Smooth muscle cell (in vitro differentiated cells): Measurements from ENCODE around the gene RHD. TPM values are rescaled to one million over a fixed set of nuclear protein-coding genes. Genes with fewer than 3 reads are reported as not detected.

ENCODE experiments used
- DNase-seq: peaks from one replicate; lab custom pipeline; 2025; ENCODE audit not compliant: unreplicated experiment; lab: John Stamatoyannopoulos, UW
- H2AFZ ChIP-seq: fragments of 200-600 bp; sonication (generic); 2 replicates; pipeline ENCODE4 v1.6.0; 2016; ENCODE audit warnings: antibody characterized with exemption, low read depth, mild to moderate bottlenecking
- H3F3A ChIP-seq: fragments of 200-600 bp; sonication (generic); 2 replicates; pipeline ENCODE4 v1.6.0; 2017; ENCODE audit warnings: antibody characterized with exemption, low read depth
- H3K27ac ChIP-seq: fragments of 200-600 bp; sonication (generic); 2 replicates; pipeline ENCODE4 v1.5.1; 2016; ENCODE audit warnings: low read depth, mild to moderate bottlenecking
- H3K27me3 ChIP-seq: fragments of 200-600 bp; sonication (generic); 2 replicates; pipeline ENCODE4 v1.6.1; 2016; ENCODE audit warnings: low read depth, mild to moderate bottlenecking
- H3K36me3 ChIP-seq: fragments of 200-600 bp; sonication (generic); 2 replicates; pipeline ENCODE4 v1.5.1; 2016; ENCODE audit warnings: low read depth
- H3K4me1 ChIP-seq: fragments of 200-600 bp; sonication (generic); 2 replicates; pipeline ENCODE4 v1.5.1; 2016; ENCODE audit warnings: low read depth
- H3K4me2 ChIP-seq: fragments of 200-600 bp; sonication (generic); 2 replicates; pipeline ENCODE4 v1.6.0; 2016; ENCODE audit warnings: mild to moderate bottlenecking
- H3K4me3 ChIP-seq: fragments of 200-600 bp; sonication (generic); 2 replicates; pipeline ENCODE4 v1.5.1; 2016; ENCODE audit warnings: mild to moderate bottlenecking
- H3K79me2 ChIP-seq: fragments of 200-600 bp; sonication (generic); 2 replicates; pipeline ENCODE4 v1.6.0; 2016; ENCODE audit warnings: low read depth, mild to moderate bottlenecking
- H3K9ac ChIP-seq: fragments of 200-600 bp; sonication (generic); 2 replicates; pipeline ENCODE4 v1.6.0; 2016; ENCODE audit warnings: low read depth
- H3K9me3 ChIP-seq: fragments of 200-600 bp; sonication (generic); replicated peaks from 2 replicates; pipeline ENCODE4 v1.5.1; 2016; ENCODE audit warnings: low read depth
- H4K20me1 ChIP-seq: fragments of 200-600 bp; sonication (generic); 2 replicates; pipeline ENCODE4 v1.6.0; 2016; ENCODE audit warnings: low read depth
- WGBS: methylation state at CpG from one replicate; pipeline ENCODE4 v1.1.7; 2016; ENCODE audit warnings: low lambda C conversion rate; 5-methylcytosine and 5-hydroxymethylcytosine counted together
- polyA plus RNA-seq: library from polyadenylated mRNA; unstranded; fragments of >200 nt; fragmentation: Nextera tagmentation; extraction: Ambion mirVana; gene quantifications from 2 replicates; pipeline ENCODE4 v1.2.1, GENCODE V29; 2016
- total RNA-seq: library from RNA; depleted of rRNA; stranded (reverse); fragments of >200 nt; gene quantifications from 2 replicates; pipeline ENCODE4 v1.2.3, GENCODE V29; 2014
- TF ChIP-seq, protein P1 (sequence below): fragments of 200-600 bp; sonication (generic); IDR thresholded peaks from 2 replicates; pipeline ENCODE4 v1.5.1; 2017; ENCODE audit warnings: borderline replicate concordance, mild to moderate bottlenecking, antibody characterized with exemption; ENCODE audit not compliant: insufficient read depth, poor library complexity, severe bottlenecking

Gene RHD
- total and polyA plus RNA-seq, 2 experiments from 2014 or later = not detected

GRCh38 chr1:25347556-25347955 is 75.2 kb downstream of the RHD start:
- H3K36me3 ChIP-seq = peaks cover 9% of the 10 kb centered on the region
- DNase-seq = no peak
- peaks cover 7% of the 10 kb centered on the region for H3F3A ChIP-seq
- H3K27ac ChIP-seq = no peak overlapping the region
- no peaks in the 10 kb centered on the region for H3K27me3 ChIP-seq
- H3K4me2 ChIP-seq = no peak overlapping the region
- 96% methylated on average over 2 of the region's 2 CpGs for WGBS
- no peak overlapping the region for H3K4me3 ChIP-seq
- H4K20me1 ChIP-seq = peaks cover 70% of the 10 kb centered on the region
- H3K9me3 ChIP-seq = no peaks in the 10 kb centered on the region
- peaks cover 51% of the 10 kb centered on the region for H3K79me2 ChIP-seq
- no peak overlapping the region for H3K9ac ChIP-seq
- no peaks in the 10 kb centered on the region for H3K4me1 ChIP-seq
- TF ChIP-seq, protein P1, sequence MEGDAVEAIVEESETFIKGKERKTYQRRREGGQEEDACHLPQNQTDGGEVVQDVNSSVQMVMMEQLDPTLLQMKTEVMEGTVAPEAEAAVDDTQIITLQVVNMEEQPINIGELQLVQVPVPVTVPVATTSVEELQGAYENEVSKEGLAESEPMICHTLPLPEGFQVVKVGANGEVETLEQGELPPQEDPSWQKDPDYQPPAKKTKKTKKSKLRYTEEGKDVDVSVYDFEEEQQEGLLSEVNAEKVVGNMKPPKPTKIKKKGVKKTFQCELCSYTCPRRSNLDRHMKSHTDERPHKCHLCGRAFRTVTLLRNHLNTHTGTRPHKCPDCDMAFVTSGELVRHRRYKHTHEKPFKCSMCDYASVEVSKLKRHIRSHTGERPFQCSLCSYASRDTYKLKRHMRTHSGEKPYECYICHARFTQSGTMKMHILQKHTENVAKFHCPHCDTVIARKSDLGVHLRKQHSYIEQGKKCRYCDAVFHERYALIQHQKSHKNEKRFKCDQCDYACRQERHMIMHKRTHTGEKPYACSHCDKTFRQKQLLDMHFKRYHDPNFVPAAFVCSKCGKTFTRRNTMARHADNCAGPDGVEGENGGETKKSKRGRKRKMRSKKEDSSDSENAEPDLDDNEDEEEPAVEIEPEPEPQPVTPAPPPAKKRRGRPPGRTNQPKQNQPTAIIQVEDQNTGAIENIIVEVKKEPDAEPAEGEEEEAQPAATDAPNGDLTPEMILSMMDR = no peak
- no peak overlapping the region for H2AFZ ChIP-seq

DNA sequence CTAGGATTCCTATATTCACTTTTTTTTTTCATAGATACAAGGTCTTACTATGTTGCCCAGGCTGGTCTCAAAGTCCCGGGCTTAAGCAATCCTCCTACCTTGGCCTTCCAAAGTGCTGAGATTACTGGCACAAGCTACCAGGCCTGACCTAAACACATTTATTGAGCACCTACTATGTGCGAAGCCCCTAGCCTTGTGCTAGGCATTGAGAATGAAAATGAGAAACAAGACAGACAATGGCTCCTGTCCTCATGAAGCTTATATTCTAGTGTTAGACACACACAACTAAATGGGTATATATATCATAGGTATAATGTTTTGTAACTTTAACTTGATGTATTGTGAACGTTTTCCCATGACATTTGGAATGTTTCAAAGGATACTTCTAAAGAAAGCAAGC is 77.3 kb downstream of the RHD start:
- Histone ChIP-seq H3K4me1 (no peaks in the 10 kb centered on the region), H3K27ac (no peak overlapping the region), H3F3A (no peaks in the 10 kb centered on the region), H3K4me3 (no peak overlapping the region), H4K20me1 (peaks cover 59% of the 10 kb centered on the region), H2AFZ (no peak overlapping the region), H3K79me2 (peaks cover 40% of the 10 kb centered on the region), H3K4me2 (no peak overlapping the region), H3K9me3 (no peaks in the 10 kb centered on the region), H3K27me3 (no peaks in the 10 kb centered on the region), H3K9ac (no peak overlapping the region), H3K36me3 (peaks cover 20% of the 10 kb centered on the region)
- DNase-seq = no peak
- WGBS = 99% methylated on average over 3 of the region's 3 CpGs
- TF ChIP-seq, protein P1 = no peak

- 95% methylated on average over 6 of the region's 6 CpGs for WGBS
- Histone ChIP-seq H3K36me3 (peaks cover 16% of the 10 kb centered on the region), H3F3A (peaks cover 5% of the 10 kb centered on the region), H3K4me2 (no peak overlapping the region), H3K4me3 (no peak overlapping the region), H2AFZ (no peak overlapping the region), H4K20me1 (peaks cover 26% of the 10 kb centered on the region), H3K9me3 (no peaks in the 10 kb centered on the region), H3K9ac (no peak overlapping the region), H3K27me3 (no peaks in the 10 kb centered on the region), H3K4me1 (no peaks in the 10 kb centered on the region), H3K79me2 (peaks cover 7% of the 10 kb centered on the region), H3K27ac (no peak overlapping the region)
- TF ChIP-seq, protein P1 = no peak
- DNase-seq = no peak
Observed at GRCh38 chr1:25355841-25356395, 83.6 kb downstream of the RHD start.

DNA sequence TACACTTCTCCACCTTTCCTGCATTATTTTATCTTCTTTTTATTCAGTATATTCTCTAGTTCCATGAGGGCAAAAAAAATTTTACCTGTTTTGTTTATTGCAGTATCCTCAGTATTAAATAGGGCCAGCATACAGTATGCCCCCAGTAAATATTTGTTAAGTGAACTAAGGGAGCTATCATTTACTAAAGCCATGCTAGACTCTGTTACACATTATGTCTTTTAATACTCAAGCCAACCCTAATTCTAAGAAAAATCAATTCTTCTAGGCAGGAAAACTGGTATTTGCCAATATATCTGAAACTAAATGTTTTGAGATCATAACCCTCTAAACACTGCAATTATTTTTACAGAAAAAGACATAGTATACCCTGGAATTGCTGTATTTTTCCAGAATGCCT is 84.1 kb downstream of the RHD start:
- H3K36me3 ChIP-seq = peaks cover 14% of the 10 kb centered on the region
- H4K20me1 ChIP-seq = peaks cover 21% of the 10 kb centered on the region
- H3K4me3 ChIP-seq = no peak overlapping the region
- H2AFZ ChIP-seq = no peak overlapping the region
- H3K27ac ChIP-seq = no peak overlapping the region
- H3K9ac ChIP-seq = no peak overlapping the region
- H3K9me3 ChIP-seq = no peaks in the 10 kb centered on the region
- peaks cover 5% of the 10 kb centered on the region for H3F3A ChIP-seq
- no peaks in the 10 kb centered on the region for H3K4me1 ChIP-seq
- peaks cover 2% of the 10 kb centered on the region for H3K79me2 ChIP-seq
- no peak for DNase-seq
- no peak overlapping the region for H3K4me2 ChIP-seq
- H3K27me3 ChIP-seq = no peaks in the 10 kb centered on the region
- TF ChIP-seq, protein P1 = no peak
